ENCODE measurements around the gene OR4N5. TPM values are rescaled to one million over a fixed set of nuclear protein-coding genes. Genes with fewer than 3 reads are reported as not detected.

Gene OR4N5
- polyA plus RNA-seq, 1 donor from 2014 or later: not detected

GRCh38 chr14:20191396-20191795 lies 52.8 kb downstream of the OR4N5 start:
- no peaks in the 10 kb centered on the region for H3K27me3 ChIP-seq (ENCODE audit: insufficient read depth, low read depth, low read length)
- no peak overlapping the region for H2AFZ ChIP-seq (ENCODE audit: low read depth, low read length)
- peaks cover 7% of the 10 kb centered on the region for H3K9me3 ChIP-seq (ENCODE audit: low read length)
- H3K9me2 ChIP-seq (ENCODE audit: insufficient read depth, low read length): no peaks in the 10 kb centered on the region
- no peak overlapping the region for H3K27ac ChIP-seq (ENCODE audit: low read length)
- no peak overlapping the region for H3K4me2 ChIP-seq (ENCODE audit: low read length)
- no peak overlapping the region for H3K9ac ChIP-seq (ENCODE audit: low read length)
- H3K79me2 ChIP-seq (replicated peaks; ENCODE audit: insufficient read depth, low read length): no peaks in the 10 kb centered on the region
- TF ChIP-seq EZH2 (IDR thresholded peaks at IDR 0.05; ENCODE audit: borderline replicate concordance, insufficient read depth, low read length, poor library complexity, severe bottlenecking) (no peak), CTCF (IDR thresholded peaks at IDR 0.05; ENCODE audit: poor library complexity, severe bottlenecking) (no peak), RAD21 (conservative IDR thresholded peaks at IDR 0.05) (no peak), REST (IDR thresholded peaks at IDR 0.05; ENCODE audit: borderline replicate concordance) (no peak), SMC3 (conservative IDR thresholded peaks at IDR 0.05; ENCODE audit: poor library complexity) (no peak), TAF1 (IDR thresholded peaks at IDR 0.05; ENCODE audit: low read depth) (no peak), EP300 (conservative IDR thresholded peaks at IDR 0.05; ENCODE audit: poor library complexity, severe bottlenecking) (no peak), MXI1 (conservative IDR thresholded peaks at IDR 0.05; ENCODE audit: poor library complexity, severe bottlenecking) (no peak), POLR2AphosphoS5 (IDR thresholded peaks at IDR 0.05) (no peak)
- no peaks in the 10 kb centered on the region for H3K36me3 ChIP-seq (ENCODE audit: insufficient read depth, low read length)
- no peaks in the 10 kb centered on the region for H4K20me1 ChIP-seq (ENCODE audit: insufficient read depth)
- H3K4me3 ChIP-seq (ENCODE audit: low read length): no peak overlapping the region
- no peaks in the 10 kb centered on the region for H3F3A ChIP-seq (ENCODE audit: insufficient read depth, low read length, poor library complexity, severe bottlenecking)

GRCh38 chr14:20194101-20194500 lies 55.5 kb downstream of the OR4N5 start:
- Histone ChIP-seq H3K36me3 (ENCODE audit: insufficient read depth, low read length) (no peaks in the 10 kb centered on the region), H3K9me2 (ENCODE audit: insufficient read depth, low read length) (no peaks in the 10 kb centered on the region), H3F3A (ENCODE audit: insufficient read depth, low read length, poor library complexity, severe bottlenecking) (no peaks in the 10 kb centered on the region), H3K9ac (ENCODE audit: low read length) (no peak overlapping the region), H3K4me2 (ENCODE audit: low read length) (no peak overlapping the region), H2AFZ (ENCODE audit: low read depth, low read length) (no peak overlapping the region), H3K9me3 (ENCODE audit: low read length) (no peaks in the 10 kb centered on the region), H3K4me3 (ENCODE audit: low read length) (no peak overlapping the region), H3K27me3 (ENCODE audit: insufficient read depth, low read depth, low read length) (no peaks in the 10 kb centered on the region), H3K27ac (ENCODE audit: low read length) (no peak overlapping the region), H4K20me1 (ENCODE audit: insufficient read depth) (no peaks in the 10 kb centered on the region), H3K79me2 (replicated peaks; ENCODE audit: insufficient read depth, low read length) (no peaks in the 10 kb centered on the region)
- TF ChIP-seq REST (IDR thresholded peaks at IDR 0.05; ENCODE audit: borderline replicate concordance): no peak
- no peak for TF ChIP-seq SMC3 (conservative IDR thresholded peaks at IDR 0.05; ENCODE audit: poor library complexity)
- TF ChIP-seq MXI1 (conservative IDR thresholded peaks at IDR 0.05; ENCODE audit: poor library complexity, severe bottlenecking): no peak
- TF ChIP-seq EZH2 (IDR thresholded peaks at IDR 0.05; ENCODE audit: borderline replicate concordance, insufficient read depth, low read length, poor library complexity, severe bottlenecking): no peak
- TF ChIP-seq POLR2AphosphoS5 (IDR thresholded peaks at IDR 0.05): no peak
- no peak for TF ChIP-seq RAD21 (conservative IDR thresholded peaks at IDR 0.05)
- no peak for TF ChIP-seq CTCF (IDR thresholded peaks at IDR 0.05; ENCODE audit: poor library complexity, severe bottlenecking)
- TF ChIP-seq EP300 (conservative IDR thresholded peaks at IDR 0.05; ENCODE audit: poor library complexity, severe bottlenecking): no peak
- TF ChIP-seq TAF1 (IDR thresholded peaks at IDR 0.05; ENCODE audit: low read depth): no peak
